PC-9 (cell line): ENCODE data around the gene RFX8. TPM values are rescaled to one million over a fixed set of nuclear protein-coding genes. Genes with fewer than 3 reads are reported as not detected.
"Not testable (repeated sequence)": the region's sequence is repeated elsewhere in the genome, so short reads cannot be mapped to it uniquely, and the experiment has no call there.

Experiments
- BruUV-seq: library from RNA; stranded (reverse); fragments of 400-500 nt; replicated peaks from 2 replicates; lab custom pipeline; 2021; lab: Mats Ljungman, UMichigan
- CTCF ChIA-PET: fragments of 300-600 bp; sonication (Branson Sonifier 250); formaldehyde crosslinking; loops from one replicate; lab custom pipeline; 2022; ENCODE audit warnings: antibody characterized with exemption; lab: Charles Lee
- POLR2A ChIA-PET: fragments of 300-600 bp; sonication (Branson Sonifier 250); formaldehyde crosslinking; loops from one replicate; lab custom pipeline; 2022; ENCODE audit warnings: antibody characterized with exemption; ENCODE audit not compliant: unreplicated experiment; lab: Charles Lee
- DNase-seq, 2 experiments: peaks; one replicate each; pipeline versions ENCODE4 v3.0.0 to v3.0.0-alpha.2; 2015 to 2022; ENCODE audit warnings: mixed read lengths in 1 of 2
- H2AFZ ChIP-seq: fragments of 200-600 bp; sonication (generic); 2 replicates; pipeline ENCODE4 v1.8.1; 2017; ENCODE audit warnings: antibody characterized with exemption
- H3F3A ChIP-seq: fragments of 200-600 bp; sonication (generic); 2 replicates; pipeline ENCODE4 v1.8.1; 2017; ENCODE audit warnings: antibody characterized with exemption, mild to moderate bottlenecking, low read depth; ENCODE audit not compliant: insufficient read depth
- H3K27ac ChIP-seq: fragments of 200-600 bp; sonication (generic); 2 replicates; pipeline ENCODE4 v1.6.1; 2016; ENCODE audit warnings: mixed run types
- H3K27me3 ChIP-seq: fragments of 200-600 bp; sonication (generic); 2 replicates; pipeline ENCODE4 v1.6.1; 2016; ENCODE audit warnings: low read depth, mixed run types; ENCODE audit not compliant: insufficient read depth
- H3K36me3 ChIP-seq: fragments of 200-600 bp; sonication (generic); 2 replicates; pipeline ENCODE4 v1.6.1; 2016; ENCODE audit warnings: low read depth, mixed run types
- H3K4me1 ChIP-seq: fragments of 200-600 bp; sonication (generic); replicated peaks from 2 replicates; pipeline ENCODE4 v1.6.1; 2016; ENCODE audit warnings: mixed run types; ENCODE audit not compliant: insufficient read depth
- H3K4me2 ChIP-seq: fragments of 200-600 bp; sonication (generic); 2 replicates; pipeline ENCODE4 v1.6.1; 2017; ENCODE audit warnings: mixed run types
- H3K4me3 ChIP-seq: fragments of 200-600 bp; sonication (generic); 2 replicates; pipeline ENCODE4 v1.6.1; 2016; ENCODE audit warnings: mixed run types
- H3K79me2 ChIP-seq: fragments of 200-600 bp; sonication (generic); 2 replicates; pipeline ENCODE4 v1.6.1; 2017; ENCODE audit warnings: low read depth, mixed run types
- H3K9me2 ChIP-seq: fragments of 200-600 bp; sonication (generic); 2 replicates; pipeline ENCODE4 v1.8.1; 2017; ENCODE audit warnings: mild to moderate bottlenecking; ENCODE audit not compliant: insufficient read depth
- H3K9me3 ChIP-seq: fragments of 200-600 bp; sonication (generic); 2 replicates; pipeline ENCODE4 v1.8.1; 2016; ENCODE audit warnings: low read depth; ENCODE audit not compliant: insufficient read depth
- H4K20me1 ChIP-seq: fragments of 200-600 bp; sonication (generic); 2 replicates; pipeline ENCODE4 v1.8.1; 2017; ENCODE audit not compliant: insufficient read depth
- CTCF ChIP-seq: fragments of 200-600 bp; sonication (generic); conservative IDR thresholded peaks from 2 replicates; pipeline ENCODE4 v1.6.1; 2017; ENCODE audit warnings: mixed run types, antibody characterized with exemption, mild to moderate bottlenecking, moderate library complexity
- EZH2 ChIP-seq: fragments of 200-600 bp; sonication (generic); IDR thresholded peaks from 2 replicates; pipeline ENCODE4 v1.8.0; 2017; ENCODE audit warnings: antibody characterized with exemption, low read depth
- intact Hi-C: fragments of 100-400 bp; cut with micrococcal nuclease; formaldehyde crosslinking; loops from one replicate; pipeline ENCODE4 v1.10.0; 2022; ENCODE audit not compliant: unreplicated experiment
- total RNA-seq: library from RNA; stranded (reverse); gene quantifications from 2 replicates; pipeline ENCODE4 v1.2.3, GENCODE V29; 2021

RFX8 gene
- total RNA-seq, 1 experiment from 2014 or later = not detected

- no peak for DNase-seq
- Histone ChIP-seq H3K79me2 (no peaks in the 10 kb centered on the region), H3K4me2 (no peak overlapping the region), H3K4me3 (no peak overlapping the region), H3K9me2 (no peaks in the 10 kb centered on the region), H3K9me3 (no peaks in the 10 kb centered on the region), H3K4me1 (no peaks in the 10 kb centered on the region), H4K20me1 (no peaks in the 10 kb centered on the region), H3F3A (no peaks in the 10 kb centered on the region), H3K27ac (no peak overlapping the region), H3K36me3 (no peaks in the 10 kb centered on the region), H2AFZ (no peak overlapping the region), H3K27me3 (no peaks in the 10 kb centered on the region)
- no TSS peak for BruUV-seq
- POLR2A ChIA-PET = no interaction called here
- intact Hi-C loops = no loop called here
- CTCF ChIA-PET = no interaction called here
- no peak for TF ChIP-seq CTCF
- no peak for TF ChIP-seq EZH2
Observed at GRCh38 chr2:101463421-101463820, 11.5 kb downstream of the RFX8 start.

- CTCF ChIA-PET = no interaction called here
- H3K9me2 ChIP-seq = no peaks in the 10 kb centered on the region
- POLR2A ChIA-PET = no interaction called here
- H3K9me3 ChIP-seq = no peaks in the 10 kb centered on the region
- H3K27ac ChIP-seq = no peak overlapping the region
- H4K20me1 ChIP-seq = no peaks in the 10 kb centered on the region
- no peaks in the 10 kb centered on the region for H3K36me3 ChIP-seq
- no peaks in the 10 kb centered on the region for H3K79me2 ChIP-seq
- no peaks in the 10 kb centered on the region for H3K27me3 ChIP-seq
- H3K4me1 ChIP-seq = no peaks in the 10 kb centered on the region
- no peaks in the 10 kb centered on the region for H3F3A ChIP-seq
- no peak overlapping the region for H3K4me2 ChIP-seq
- no peak for DNase-seq
- H3K4me3 ChIP-seq = no peak overlapping the region
- no peak for TF ChIP-seq EZH2
- TF ChIP-seq CTCF = no peak
- intact Hi-C loops = no loop called here
- BruUV-seq = no TSS peak
- H2AFZ ChIP-seq = no peak overlapping the region
Observed at GRCh38 chr2:101461381-101461780, 13.5 kb downstream of the RFX8 start.

- H3K4me2 ChIP-seq, H3K9me2 ChIP-seq, POLR2A ChIA-PET, H2AFZ ChIP-seq, BruUV-seq, H3K9me3 ChIP-seq, intact Hi-C loops, H3K4me3 ChIP-seq, H4K20me1 ChIP-seq, H3K79me2 ChIP-seq, H3F3A ChIP-seq, H3K4me1 ChIP-seq, H3K27me3 ChIP-seq, DNase-seq, H3K36me3 ChIP-seq, H3K27ac ChIP-seq: not testable (repeated sequence)
- CTCF ChIA-PET = interaction anchor here (0.7 kb wide), 1 partner anchor 1746 kb away, joined by 3 read pairs; no protein-coding TSS in a partner anchor
Observed at GRCh38 chr2:101454408-101454807, 20.5 kb downstream of the RFX8 start.

- intact Hi-C loops = no loop called here
- CTCF ChIA-PET = no interaction called here
- H3K4me2 ChIP-seq = no peak overlapping the region
- no peaks in the 10 kb centered on the region for H3K79me2 ChIP-seq
- H3K27me3 ChIP-seq = no peaks in the 10 kb centered on the region
- TF ChIP-seq EZH2 (no peak), CTCF (no peak)
- BruUV-seq = no TSS peak
- H3K9me2 ChIP-seq = no peaks in the 10 kb centered on the region
- no peak overlapping the region for H2AFZ ChIP-seq
- peaks cover 3% of the 10 kb centered on the region; the same call in 1 of the 2 replicates for H3F3A ChIP-seq
- no peaks in the 10 kb centered on the region for H3K9me3 ChIP-seq
- H4K20me1 ChIP-seq = no peaks in the 10 kb centered on the region
- H3K4me3 ChIP-seq = no peak overlapping the region
- peaks cover 15% of the 10 kb centered on the region for H3K4me1 ChIP-seq
- no peak for DNase-seq
- H3K27ac ChIP-seq = no peak overlapping the region
- H3K36me3 ChIP-seq = no peaks in the 10 kb centered on the region
- POLR2A ChIA-PET = no interaction called here
Observed at GRCh38 chr2:101450965-101451364, 23.9 kb downstream of the RFX8 start.
